Stimulated activated memory B cell treated with anti-CD40 and anti-IgM and Interleukin-4, amounts not matched to agents 10 μg/mL and 1 μg/mL and 100 μg/mL, for 72 hours (primary cell): Measurements from ENCODE around the gene MELK.
"Not testable (repeated sequence)": the region's sequence is repeated elsewhere in the genome, so short reads cannot be mapped to it uniquely, and the experiment has no call there.

ENCODE experiments used
- ATAC-seq: fragments of 150-1000 bp; cut with Tn5 transposase; 2 replicates; pipeline ENCODE4 v1.10.0; 2021
- H3K27ac Mint-ChIP-seq: one replicate; pipeline ENCODE4 v1.8.0; 2022; ENCODE audit warnings: mild to moderate bottlenecking, mixed read lengths
- H3K27me3 Mint-ChIP-seq: one replicate; pipeline ENCODE4 v1.8.0; 2022; ENCODE audit warnings: mixed read lengths
- H3K36me3 Mint-ChIP-seq: one replicate; pipeline ENCODE4 v1.8.0; 2022; ENCODE audit warnings: mixed read lengths
- H3K4me1 Mint-ChIP-seq: one replicate; pipeline ENCODE4 v1.8.0; 2022; ENCODE audit warnings: mixed read lengths
- H3K4me3 Mint-ChIP-seq: one replicate; pipeline ENCODE4 v1.8.0; 2022; ENCODE audit warnings: mild to moderate bottlenecking, moderate library complexity, mixed read lengths
- H3K9me3 Mint-ChIP-seq: one replicate; pipeline ENCODE4 v1.8.0; 2022; ENCODE audit warnings: mixed read lengths

Gene MELK

GRCh38 chr9:36562801-36563200 lies 9.9 kb upstream of the MELK start:
- not testable (repeated sequence) for H3K4me3 Mint-ChIP-seq, H3K4me1 Mint-ChIP-seq, ATAC-seq, H3K36me3 Mint-ChIP-seq, H3K27ac Mint-ChIP-seq, H3K9me3 Mint-ChIP-seq
- peaks cover 13% of the 10 kb centered on the region for H3K27me3 Mint-ChIP-seq

DNA sequence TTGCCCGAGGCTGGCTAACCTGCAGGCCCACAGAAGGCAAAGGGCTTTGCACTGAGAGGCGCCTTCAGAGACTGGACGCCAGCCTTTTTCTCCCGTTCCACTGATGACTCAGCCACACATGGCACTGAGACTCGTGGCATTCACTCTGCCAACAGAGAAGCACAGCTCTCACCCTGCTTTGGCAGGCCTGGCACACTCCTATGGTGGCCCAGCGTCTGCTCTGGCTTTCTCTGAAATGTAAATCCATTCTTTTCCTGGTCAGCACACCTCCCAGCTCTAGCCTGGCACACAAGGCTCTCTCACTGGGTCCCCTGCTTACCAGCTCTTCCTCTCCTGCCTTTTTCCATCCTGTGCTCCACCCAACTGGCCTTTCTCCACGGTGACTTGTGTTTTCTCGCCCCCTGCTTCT lies 5.9 kb upstream of the MELK start:
- no peaks in the 10 kb centered on the region for H3K4me1 Mint-ChIP-seq
- H3K27me3 Mint-ChIP-seq, result peaks cover 13% of the 10 kb centered on the region
- H3K36me3 Mint-ChIP-seq, result no peaks in the 10 kb centered on the region
- H3K27ac Mint-ChIP-seq, result no peak overlapping the region
- H3K4me3 Mint-ChIP-seq, result no peak overlapping the region
- no peak for ATAC-seq
- no peaks in the 10 kb centered on the region for H3K9me3 Mint-ChIP-seq

DNA sequence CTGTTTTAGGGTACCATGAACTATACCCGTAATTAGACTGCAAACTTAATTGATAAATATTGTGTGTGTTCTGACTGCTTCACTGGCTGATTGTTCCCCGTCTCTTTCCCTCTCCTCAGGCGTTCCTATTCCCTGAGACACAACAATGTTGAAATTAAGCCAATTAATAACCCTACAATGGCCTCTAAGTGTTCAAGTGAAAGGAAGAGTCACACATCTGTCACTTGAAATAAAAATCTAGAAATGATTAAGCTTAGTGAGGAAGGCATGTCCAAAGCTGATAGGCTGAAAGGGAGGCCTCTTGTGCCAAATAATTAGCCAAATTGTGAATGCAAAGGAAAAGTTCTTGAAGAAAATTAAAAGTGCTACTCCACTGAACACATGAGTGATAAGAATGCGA lies 4.0 kb upstream of the MELK start:
- not testable (repeated sequence) for H3K4me3 Mint-ChIP-seq, H3K27ac Mint-ChIP-seq, H3K4me1 Mint-ChIP-seq, H3K36me3 Mint-ChIP-seq, H3K9me3 Mint-ChIP-seq, ATAC-seq
- H3K27me3 Mint-ChIP-seq, result peaks cover 13% of the 10 kb centered on the region

GRCh38 chr9:36571333-36571732 lies 1.4 kb upstream of the MELK start:
- Mint-ChIP-seq H3K27ac (no peak overlapping the region), H3K27me3 (peaks cover 13% of the 10 kb centered on the region)

DNA sequence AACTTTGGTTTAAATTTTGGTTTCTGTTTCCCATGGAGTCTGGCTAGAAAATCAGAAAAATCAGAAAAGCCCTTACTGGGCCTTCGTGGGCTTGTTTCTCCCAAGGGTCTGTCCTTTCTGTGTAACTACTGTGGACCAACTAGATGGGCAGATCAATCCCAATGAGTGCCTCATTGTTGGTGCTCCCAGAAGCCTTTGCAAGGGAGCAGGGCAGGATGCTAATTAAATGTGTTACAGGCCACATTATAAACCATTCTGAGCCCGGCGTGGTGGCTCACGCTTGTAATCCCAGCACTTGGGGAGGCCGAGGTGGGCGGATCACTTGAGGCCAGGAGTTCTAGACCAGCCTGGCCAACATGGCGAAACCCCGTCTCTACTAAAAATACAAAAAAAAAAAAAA lies 1.4 kb downstream of the MELK start:
- H3K27me3 Mint-ChIP-seq, H3K9me3 Mint-ChIP-seq, H3K27ac Mint-ChIP-seq, ATAC-seq, H3K36me3 Mint-ChIP-seq: not testable (repeated sequence)
- peaks cover 12% of the 10 kb centered on the region for H3K4me1 Mint-ChIP-seq
- H3K4me3 Mint-ChIP-seq, result peak overlapping the region; percentile 93

More at GRCh38 chr9:36571333-36571732, 1.4 kb upstream of the MELK start:
- Mint-ChIP-seq H3K36me3 (no peaks in the 10 kb centered on the region), H3K9me3 (no peaks in the 10 kb centered on the region), H3K4me3 (no peak overlapping the region), H3K4me1 (peaks cover 12% of the 10 kb centered on the region)
- no peak for ATAC-seq

- no peak overlapping the region for H3K4me3 Mint-ChIP-seq
- H3K9me3 Mint-ChIP-seq, result no peaks in the 10 kb centered on the region
- ATAC-seq, result no peak
- no peaks in the 10 kb centered on the region for H3K27me3 Mint-ChIP-seq
- peaks cover 12% of the 10 kb centered on the region for H3K4me1 Mint-ChIP-seq
- H3K36me3 Mint-ChIP-seq, result no peaks in the 10 kb centered on the region
- no peak overlapping the region for H3K27ac Mint-ChIP-seq
Measured at GRCh38 chr9:36575411-36575882, 2.8 kb downstream of the MELK start.

GRCh38 chr9:36576866-36577265 lies 4.2 kb downstream of the MELK start:
- Mint-ChIP-seq H3K27ac (no peak overlapping the region), H3K27me3 (no peaks in the 10 kb centered on the region), H3K4me3 (no peak overlapping the region), H3K4me1 (peaks cover 12% of the 10 kb centered on the region), H3K36me3 (no peaks in the 10 kb centered on the region), H3K9me3 (no peaks in the 10 kb centered on the region)
- ATAC-seq, result no peak

DNA sequence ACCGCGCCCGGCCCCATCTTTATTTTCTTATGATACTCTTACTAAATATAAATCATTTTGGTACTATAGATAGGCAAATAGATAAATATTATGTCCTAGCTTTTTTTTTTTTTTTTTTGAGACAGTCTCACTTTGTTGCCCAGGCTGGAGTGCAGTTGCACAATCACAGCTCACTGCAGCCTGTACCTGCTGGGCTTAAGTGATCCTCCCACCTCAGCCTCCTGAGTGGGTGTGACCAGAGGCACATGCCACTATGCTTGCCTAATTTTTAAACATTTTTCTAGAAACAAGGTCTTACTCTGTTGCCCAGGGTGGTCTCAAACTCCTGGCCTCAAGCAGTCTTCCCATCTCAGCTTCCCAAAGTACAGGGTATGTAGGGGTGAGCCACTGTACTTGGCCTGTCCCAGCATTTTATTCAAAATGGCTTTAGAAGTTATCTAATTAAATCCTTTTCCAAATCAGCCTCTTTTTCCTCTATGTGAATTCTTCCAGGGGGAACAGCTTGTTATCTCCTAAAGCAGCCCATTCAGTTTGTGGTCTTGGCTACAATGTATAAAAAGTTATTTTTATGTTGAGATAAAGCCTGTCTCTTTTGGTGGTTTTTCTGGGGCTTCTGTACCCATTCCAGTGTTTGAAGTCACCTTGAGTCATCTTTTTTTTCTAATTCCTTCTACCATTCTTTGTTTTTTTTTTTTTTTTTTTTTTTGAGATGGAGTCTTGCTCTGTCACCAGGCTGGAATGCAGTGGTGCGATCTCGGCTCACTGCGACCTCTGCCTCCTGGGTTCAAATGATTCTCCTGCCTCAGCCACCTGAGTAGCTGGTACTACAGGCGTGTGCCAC lies 12.1 kb downstream of the MELK start:
- no peaks in the 10 kb centered on the region for H3K36me3 Mint-ChIP-seq
- ATAC-seq, result no peak
- no peak overlapping the region for H3K27ac Mint-ChIP-seq
- no peaks in the 10 kb centered on the region for H3K27me3 Mint-ChIP-seq
- H3K4me3 Mint-ChIP-seq, result no peak overlapping the region
- no peaks in the 10 kb centered on the region for H3K4me1 Mint-ChIP-seq
- H3K9me3 Mint-ChIP-seq, result no peaks in the 10 kb centered on the region

DNA sequence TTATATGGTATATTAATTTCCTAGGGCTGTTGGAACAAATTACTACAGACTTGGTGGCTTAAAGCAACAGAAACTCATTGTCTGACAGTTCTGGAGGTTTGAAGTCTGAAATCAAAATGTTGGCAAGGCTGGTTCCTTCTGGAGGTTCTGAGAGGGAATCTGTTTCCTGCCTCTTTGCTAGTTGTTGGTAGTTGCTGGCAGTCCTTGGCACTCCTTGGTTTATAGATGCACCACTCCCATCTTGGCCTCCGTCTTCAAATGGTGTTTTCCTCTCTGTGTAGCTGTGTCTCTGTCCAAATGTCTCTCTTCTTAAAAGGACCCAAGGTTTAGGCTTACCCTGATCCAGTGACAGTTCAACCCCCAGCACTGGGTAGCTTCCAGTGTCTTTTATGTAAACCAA lies 17.5 kb downstream of the MELK start:
- no peak for ATAC-seq
- no peaks in the 10 kb centered on the region for H3K4me1 Mint-ChIP-seq
- no peaks in the 10 kb centered on the region for H3K9me3 Mint-ChIP-seq
- H3K4me3 Mint-ChIP-seq, result no peak overlapping the region
- H3K27me3 Mint-ChIP-seq, result no peaks in the 10 kb centered on the region
- H3K36me3 Mint-ChIP-seq, result no peaks in the 10 kb centered on the region
- H3K27ac Mint-ChIP-seq, result no peak overlapping the region

DNA sequence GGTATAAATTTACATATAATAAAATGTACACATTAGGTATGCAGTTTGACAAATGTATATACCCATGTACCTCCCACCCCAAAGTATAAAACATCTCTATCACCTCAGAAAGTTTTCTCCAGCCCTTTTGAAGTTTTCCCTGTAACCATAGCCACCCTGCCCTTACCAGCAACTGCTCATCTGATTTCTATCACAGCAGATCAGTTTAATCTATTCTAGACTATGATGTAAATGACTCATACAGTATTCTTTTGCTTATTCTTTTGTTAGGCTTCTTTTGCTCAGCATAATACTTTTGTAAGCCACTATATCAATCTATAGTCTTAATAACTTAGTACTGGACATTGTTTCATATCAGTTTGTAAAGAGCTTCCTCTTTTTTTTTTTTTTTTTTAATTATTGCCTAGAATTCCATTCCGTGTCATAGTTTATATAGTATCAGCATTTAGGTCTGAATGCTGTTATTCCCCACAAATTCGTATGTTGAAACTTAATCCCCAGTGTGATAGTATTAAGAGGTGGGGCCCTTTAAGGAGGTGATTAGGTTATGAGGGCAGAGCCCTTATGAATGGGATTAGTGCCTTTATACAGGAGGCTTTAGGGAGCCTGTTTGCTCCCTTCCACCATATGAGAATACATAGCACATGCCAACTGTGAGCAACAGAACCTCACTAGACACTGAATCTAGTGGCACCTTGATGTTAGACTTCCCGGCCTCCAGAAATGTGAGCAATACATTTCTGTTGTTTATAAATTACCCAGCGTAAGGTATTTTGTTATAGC lies 20.3 kb downstream of the MELK start:
- no peak overlapping the region for H3K4me3 Mint-ChIP-seq
- H3K27me3 Mint-ChIP-seq, result no peaks in the 10 kb centered on the region
- no peaks in the 10 kb centered on the region for H3K9me3 Mint-ChIP-seq
- no peaks in the 10 kb centered on the region for H3K4me1 Mint-ChIP-seq
- H3K36me3 Mint-ChIP-seq, result no peaks in the 10 kb centered on the region
- H3K27ac Mint-ChIP-seq, result no peak overlapping the region
- no peak for ATAC-seq

GRCh38 chr9:36594213-36594612 lies 21.5 kb downstream of the MELK start:
- H3K27ac Mint-ChIP-seq, result no peak overlapping the region
- no peaks in the 10 kb centered on the region for H3K4me1 Mint-ChIP-seq
- no peaks in the 10 kb centered on the region for H3K27me3 Mint-ChIP-seq
- no peak for ATAC-seq
- no peaks in the 10 kb centered on the region for H3K9me3 Mint-ChIP-seq
- no peaks in the 10 kb centered on the region for H3K36me3 Mint-ChIP-seq
- H3K4me3 Mint-ChIP-seq, result no peak overlapping the region

GRCh38 chr9:36597412-36598178 lies 24.9 kb downstream of the MELK start:
- Mint-ChIP-seq H3K4me1 (no peaks in the 10 kb centered on the region), H3K9me3 (no peaks in the 10 kb centered on the region), H3K27ac (no peak overlapping the region), H3K4me3 (no peak overlapping the region), H3K27me3 (no peaks in the 10 kb centered on the region), H3K36me3 (no peaks in the 10 kb centered on the region)
- ATAC-seq, result no peak

DNA sequence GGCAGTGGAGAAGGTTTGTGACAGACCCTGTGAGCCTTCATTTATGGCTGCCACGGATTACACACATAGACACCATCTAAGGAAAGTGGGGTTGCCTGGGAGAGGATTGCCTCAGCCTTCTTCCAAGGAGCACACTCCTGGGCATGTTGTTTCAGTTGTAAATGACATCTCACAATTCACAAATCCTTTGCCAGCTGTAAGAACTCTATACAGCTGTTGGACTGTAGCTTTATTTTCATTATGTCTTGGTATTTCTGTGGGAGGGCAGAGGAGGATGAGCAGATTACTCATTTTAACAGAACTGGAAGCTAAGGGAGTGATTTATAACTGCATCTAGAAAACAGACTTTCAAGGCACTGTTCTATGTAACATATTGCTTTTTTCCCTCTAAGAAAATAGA lies 25.6 kb downstream of the MELK start:
- Mint-ChIP-seq H3K27ac (no peak overlapping the region), H3K4me3 (no peak overlapping the region), H3K9me3 (no peaks in the 10 kb centered on the region), H3K27me3 (no peaks in the 10 kb centered on the region), H3K36me3 (no peaks in the 10 kb centered on the region), H3K4me1 (peaks cover 7% of the 10 kb centered on the region)
- ATAC-seq, result no peak

GRCh38 chr9:36603006-36603405 lies 30.3 kb downstream of the MELK start:
- Mint-ChIP-seq H3K27me3 (no peaks in the 10 kb centered on the region), H3K9me3 (no peaks in the 10 kb centered on the region), H3K27ac (peak overlapping the region; percentile 30), H3K4me3 (peak overlapping the region; percentile 38), H3K4me1 (peaks cover 14% of the 10 kb centered on the region), H3K36me3 (no peaks in the 10 kb centered on the region)
- ATAC-seq, result no peak

GRCh38 chr9:36609306-36609705 lies 36.6 kb downstream of the MELK start:
- H3K4me3 Mint-ChIP-seq, result no peak overlapping the region
- H3K4me1 Mint-ChIP-seq, result peaks cover 7% of the 10 kb centered on the region
- H3K27ac Mint-ChIP-seq, result no peak overlapping the region
- H3K27me3 Mint-ChIP-seq, result no peaks in the 10 kb centered on the region
- ATAC-seq, result no peak
- no peaks in the 10 kb centered on the region for H3K9me3 Mint-ChIP-seq
- H3K36me3 Mint-ChIP-seq, result no peaks in the 10 kb centered on the region
